SK-MEL-5 (cell line): ENCODE measurements around the gene PABPC1L2B. TPM values are rescaled to one million over a fixed set of nuclear protein-coding genes. Genes with fewer than 3 reads are reported as not detected.
"Not testable (repeated sequence)": the region's sequence is repeated elsewhere in the genome, so short reads cannot be mapped to it uniquely, and the experiment has no call there.

Experiments
- DNase-seq: peaks from one replicate; pipeline ENCODE4 v3.0.0-alpha.2; 2016; ENCODE audit warnings: low read depth, low spot score
- in situ Hi-C: cut with HindIII; loops from 2 replicates; pipeline ENCODE4 v1.10.0; 2016; ENCODE audit warnings: low sequenced_read_pairs, high pct_unique_total_duplicates, low pct_unique_long_range_greater_than_20kb
- polyA plus RNA-seq, 2 experiments: library from polyadenylated mRNA; depleted of rRNA; stranded (reverse); fragments of >200 nt; gene quantifications; 2 replicates each; pipeline ENCODE4 v1.2.3, GENCODE V29; 2015
- total RNA-seq: library from RNA; depleted of rRNA; stranded (reverse); fragments of >200 nt; shearing (Covaris generic); gene quantifications from 2 replicates; pipeline ENCODE4 v1.2.3, GENCODE V29; 2014; rRNA removed

The PABPC1L2B gene
- not detected in 2 replicates for total RNA-seq
- not detected in 2 replicates for polyA plus RNA-seq (2015; cell fraction: cytosol; rRNA removed)
- polyA plus RNA-seq (2015; cell fraction: nucleus; rRNA removed) = not detected in 2 replicates

GRCh38 chrX:73002733-73003132, at the start of gene PABPC1L2B:
TSS of gene PABPC1L2B (plus strand) at chrX:73002939. CDS start at chrX:73003643, 704 bp downstream.
- DNase-seq, in situ Hi-C loops: not testable (repeated sequence)

- DNase-seq, in situ Hi-C loops: not testable (repeated sequence)
These were observed 42.8 kb upstream of the PABPC1L2B start for GRCh38 chrX:72959971-72960370.

- DNase-seq, in situ Hi-C loops: not testable (repeated sequence)
These were observed 30.9 kb upstream of the PABPC1L2B start for GRCh38 chrX:72971859-72972258.

DNA sequence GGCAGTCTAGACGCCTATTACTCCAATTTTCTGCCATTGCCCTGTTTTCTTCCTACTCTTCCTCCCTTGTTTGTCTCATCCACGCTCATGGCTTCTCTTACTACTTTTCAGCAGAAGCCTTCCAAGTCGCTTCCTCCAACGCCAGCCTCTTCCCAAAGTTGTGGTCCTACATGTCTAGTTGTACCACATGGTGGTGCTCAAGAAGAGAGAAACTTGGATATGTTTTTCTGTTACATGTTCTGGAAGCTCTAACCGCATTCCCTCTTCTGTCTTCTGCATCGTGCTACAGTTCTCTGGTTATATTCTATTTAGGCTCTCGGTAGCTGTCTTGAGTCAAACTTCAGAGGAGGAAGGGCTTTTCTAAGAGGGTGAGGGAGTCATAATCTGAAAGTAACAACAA, 27.9 kb upstream of the PABPC1L2B start:
- in situ Hi-C loops, DNase-seq: not testable (repeated sequence)

- in situ Hi-C loops, DNase-seq: not testable (repeated sequence)
These were observed 21.8 kb upstream of the PABPC1L2B start for GRCh38 chrX:72980894-72981469.

- DNase-seq, in situ Hi-C loops: not testable (repeated sequence)
These were observed 1.3 kb downstream of the PABPC1L2B start for GRCh38 chrX:73004032-73004431.

DNA sequence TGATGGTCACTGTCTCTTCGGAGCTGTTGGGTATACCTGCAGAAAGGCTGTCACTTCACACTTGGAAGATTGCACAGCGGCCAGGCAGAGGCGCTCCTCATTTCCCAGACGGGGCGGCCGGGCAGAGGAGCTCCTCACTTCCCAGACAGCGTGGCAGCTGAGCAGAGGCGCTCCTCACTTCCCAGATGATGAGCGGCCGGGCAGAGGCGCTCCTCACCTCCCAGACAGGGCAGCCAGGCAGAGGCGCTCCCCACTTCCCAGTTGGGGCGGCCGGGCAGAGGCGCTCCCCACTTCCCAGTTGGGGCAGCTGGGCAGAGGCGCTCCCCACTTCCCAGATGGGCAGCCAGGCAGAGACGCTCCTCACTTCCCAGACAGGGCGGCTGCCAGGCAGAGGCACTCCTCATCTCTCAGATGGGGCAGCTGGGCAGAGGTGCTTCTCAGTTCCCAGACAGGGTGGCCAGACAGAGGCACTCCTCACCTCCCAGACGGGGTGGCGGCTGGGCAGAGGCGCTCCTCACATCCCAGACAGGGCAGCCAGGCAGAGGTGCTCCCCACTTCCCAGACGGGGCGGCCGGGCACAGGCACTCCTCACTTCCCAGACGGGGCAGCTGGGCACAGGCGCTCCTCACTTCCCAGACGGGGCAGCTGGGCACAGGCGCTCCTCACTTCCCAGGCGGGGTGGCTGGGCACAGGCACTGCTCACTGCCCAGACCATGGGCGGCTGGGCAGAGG, 18.8 kb downstream of the PABPC1L2B start:
- in situ Hi-C loops = no loop called here
- DNase-seq = no peak

DNA sequence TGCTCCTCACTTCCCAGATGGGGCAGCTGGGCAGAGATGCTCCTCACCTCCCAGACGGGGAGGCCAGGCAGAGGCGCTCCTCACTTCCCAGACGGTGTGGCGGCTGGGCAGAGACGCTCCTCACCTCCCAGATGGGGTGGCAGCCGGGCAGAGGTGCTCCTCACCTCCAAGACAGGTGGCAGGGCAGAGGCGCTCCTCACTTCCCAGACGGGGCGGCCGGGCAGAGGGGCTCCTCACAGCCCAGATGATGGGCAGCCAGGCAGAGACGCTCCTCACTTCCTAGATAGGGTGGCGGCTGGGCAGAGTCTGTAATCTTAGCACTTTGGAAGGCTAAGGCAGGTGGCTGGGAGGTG, 19.3 kb downstream of the PABPC1L2B start:
- in situ Hi-C loops, DNase-seq: not testable (repeated sequence)

GRCh38 chrX:73028876-73029275, 26.1 kb downstream of the PABPC1L2B start:
- in situ Hi-C loops = no loop called here
- no peak for DNase-seq

Other genes with a start within 250 kb of the PABPC1L2B start
- gene DMRTC1B, start 226.0 kb upstream of the PABPC1L2B start, total RNA-seq = not detected in 2 replicates
- not detected in 2 replicates for gene FAM236B, start 220.3 kb upstream of the PABPC1L2B start, total RNA-seq
- not detected in 2 replicates for gene FAM236D, start 194.7 kb upstream of the PABPC1L2B start, total RNA-seq
- not detected in 2 replicates for gene FAM236C, start 90.3 kb upstream of the PABPC1L2B start, total RNA-seq
- not detected in 2 replicates for gene FAM236A, start 64.7 kb upstream of the PABPC1L2B start, total RNA-seq
- not detected in 2 replicates for gene DMRTC1, start 59.1 kb upstream of the PABPC1L2B start, total RNA-seq
- not detected in 2 replicates for gene PABPC1L2A, start 76.6 kb downstream of the PABPC1L2B start, total RNA-seq
- 0.37 and 1.2 TPM in 2 replicates for gene NAP1L2, start 211.9 kb downstream of the PABPC1L2B start, total RNA-seq